Transverse colon (tissue), 4 donors: Measurements from ENCODE around the gene IARS2. TPM values are rescaled to one million over a fixed set of nuclear protein-coding genes. Genes with fewer than 3 reads are reported as not detected.

Experiments
- DNase-seq: peaks from one replicate; pipeline ENCODE4 v3.0.0-alpha.2; 2019
- H3K27ac ChIP-seq, 4 donors: fragments of 200-600 bp; sonication (generic); 2 replicates each; pipeline ENCODE4 v1.5.1; 2016 to 2018; ENCODE audit warnings: inconsistent platforms in 4 of 4
- H3K27me3 ChIP-seq: fragments of 200-600 bp; sonication (generic); 2 replicates; pipeline ENCODE4 v1.5.1; 2017; ENCODE audit warnings: inconsistent platforms
- H3K36me3 ChIP-seq, 4 donors: fragments of 200-600 bp; sonication (generic); 2 replicates each; pipeline ENCODE4 v1.5.1; 2017 to 2019; ENCODE audit warnings: inconsistent platforms in 4 of 4
- H3K4me1 ChIP-seq, 4 donors: fragments of 200-600 bp; sonication (generic); 2 replicates each; pipeline ENCODE4 v1.5.1; 2017 to 2020; ENCODE audit warnings: inconsistent platforms in 4 of 4
- H3K4me3 ChIP-seq, 4 donors: fragments of 200-600 bp; sonication (generic); 1 replicate in 1 of 4; 2 replicates in 3 of 4; pipeline versions ENCODE4 v1.5.1 to v1.6.1; 2017 to 2019; ENCODE audit warnings: inconsistent platforms in 4 of 4
- H3K9me3 ChIP-seq, 2 donors: fragments of 200-600 bp; sonication (generic); 2 replicates each; pipeline ENCODE4 v1.5.1; 2017 to 2019; ENCODE audit warnings: inconsistent platforms in 2 of 2
- CTCF ChIP-seq, 5 experiments: fragments of 200-600 bp in 3 of 5; fragments of 450-650 bp in 2 of 5; sonication (generic) in 3 of 5; IDR thresholded peaks; 1 replicate in 2 of 5; 2 replicates in 3 of 5; pipeline ENCODE4 v1.5.1; 2016 to 2017; ENCODE audit warnings: antibody characterized with exemption in 5 of 5, inconsistent platforms in 3 of 5, mild to moderate bottlenecking in 2 of 5, moderate library complexity in 1 of 5
- EP300 ChIP-seq: sonication (generic); formaldehyde crosslinking; IDR thresholded peaks from one replicate; pipeline ENCODE4 v1.6.1; 2017; ENCODE audit warnings: antibody characterized with exemption, low read depth
- POLR2A ChIP-seq: fragments of 450-650 bp; IDR thresholded peaks from one replicate; pipeline ENCODE4 v1.6.1; 2016; ENCODE audit warnings: antibody characterized with exemption, mild to moderate bottlenecking, moderate library complexity
- POLR2AphosphoS5 ChIP-seq, 3 donors: sonication (generic); formaldehyde crosslinking; IDR thresholded peaks; one replicate each; pipeline ENCODE4 v1.6.1; 2016; ENCODE audit warnings: antibody characterized with exemption in 3 of 3
- WGBS, 2 donors: methylation state at CpG; one replicate each; pipeline ENCODE4 v1.1.5; 2018; ENCODE audit warnings: low coverage in 1 of 2; 5-methylcytosine and 5-hydroxymethylcytosine counted together
- in situ Hi-C, 4 donors: fragments of 200-750 bp; cut with MboI; loops; one replicate each; pipeline versions ENCODE4 v1.15.0 to v1.15.1; 2017; ENCODE audit warnings: low sequenced_read_pairs in 3 of 4, low pct_ligation_motif_present in 1 of 4, low pct_unique_long_range_greater_than_20kb in 1 of 4
- intact Hi-C: fragments of 100-400 bp; cut with DNase I; formaldehyde crosslinking; loops from one replicate; pipeline ENCODE4 v1.15.1; 2023; ENCODE audit warnings: low total_unique reads
- total RNA-seq, 4 donors: library from RNA; depleted of rRNA; stranded (reverse); fragments of >200 nt; gene quantifications; one replicate each; pipeline ENCODE4 v1.1.0, GENCODE V29; 2016

The IARS2 gene
- total RNA-seq, 4 donors from 2014 or later = 46.2 to 87.0 (median 70.8) TPM

- no peaks in the 10 kb centered on the region for H3K9me3 ChIP-seq
- 0 to 1% methylated on average over 6 to 67 of the region's 71 CpGs for WGBS, 2 donors
- peak; percentile 81 to 93 (median 88) for TF ChIP-seq POLR2AphosphoS5 (IDR thresholded peaks at IDR 0.05)
- TF ChIP-seq EP300 = peak; percentile 18
- peak; percentile 74 for TF ChIP-seq POLR2A
- peak; percentile 76 to 96 (median 81) for TF ChIP-seq CTCF (IDR thresholded peaks at IDR 0.05)
- no peaks in the 10 kb centered on the region for H3K36me3 ChIP-seq
- DNase-seq = peak; percentile 95
- intact Hi-C loops = no loop called here
- H3K4me3 ChIP-seq = peak within 1 kb of the TSS; percentile 65 to 83 (median 75)
- H3K27me3 ChIP-seq = no peaks in the 10 kb centered on the region
- peaks cover 4 to 41% (median 24%) of the 10 kb centered on the region in 4 donors for H3K4me1 ChIP-seq
- in situ Hi-C loops = no loop called here
- peak within 1 kb of the TSS; percentile 86 to 94 (median 90) for H3K27ac ChIP-seq
Measured at GRCh38 chr1:220046052-220046930, 47.6 kb upstream of the IARS2 start, which contains the start of gene EPRS1. Gene EPRS1, minus strand, starts transcription at chr1:220046505. Its CDS starts 117 bp downstream, at chr1:220046388.

- DNase-seq = no peak
- intact Hi-C loops = no loop called here
- no peak overlapping the region for H3K4me3 ChIP-seq
- no peaks in the 10 kb centered on the region for H3K27me3 ChIP-seq
- no peaks in the 10 kb centered on the region for H3K9me3 ChIP-seq
- WGBS, 2 donors = 89 to 90% methylated on average over 1 of the region's 1 CpG
- in situ Hi-C loops = no loop called here
- TF ChIP-seq POLR2A (no peak), EP300 (no peak), POLR2AphosphoS5 (IDR thresholded peaks at IDR 0.05) (no peak), CTCF (IDR thresholded peaks at IDR 0.05) (no peak)
- H3K27ac ChIP-seq = no peak overlapping the region
- peaks cover 0 to 25% (median 12%) of the 10 kb centered on the region in 4 donors for H3K36me3 ChIP-seq
- H3K4me1 ChIP-seq = peaks cover 0 to 2% (median 0%) of the 10 kb centered on the region in 4 donors
Measured at GRCh38 chr1:220056374-220056773, 37.6 kb upstream of the IARS2 start.

- DNase-seq = no peak
Measured at GRCh38 chr1:220060876-220061275, 33.1 kb upstream of the IARS2 start.

More at GRCh38 chr1:220060876-220061275, 33.1 kb upstream of the IARS2 start:
- no peak for TF ChIP-seq EP300
- TF ChIP-seq POLR2AphosphoS5 (IDR thresholded peaks at IDR 0.05) = no peak
- TF ChIP-seq POLR2A = no peak
- TF ChIP-seq CTCF (IDR thresholded peaks at IDR 0.05) = no peak
- Histone ChIP-seq H3K27me3 (no peaks in the 10 kb centered on the region), H3K36me3 (peaks cover 0 to 55% (median 18%) of the 10 kb centered on the region in 4 donors), H3K4me3 (no peak overlapping the region), H3K9me3 (no peaks in the 10 kb centered on the region), H3K27ac (no peak overlapping the region), H3K4me1 (no peaks in the 10 kb centered on the region)
- 95 to 96% methylated on average over 3 of the region's 3 CpGs for WGBS, 2 donors
- in situ Hi-C loops = no loop called here
- intact Hi-C loops = no loop called here
